ENCODE data around the gene ZC3HAV1L.
"Not testable (repeated sequence)": the region's sequence is repeated elsewhere in the genome, so short reads cannot be mapped to it uniquely, and the experiment has no call there.

- TF ChIP-seq ZFP30, ZC3H10, OSR1, ZNF70 (CRISPR knock-in tag; IDR thresholded peaks at IDR 0.05): not testable (repeated sequence)
Measured at GRCh38 chr7:139025861-139026260, 10.0 kb downstream of the ZC3HAV1L start.
